GM12801 (cell line): ENCODE results near the gene FANCB.

ENCODE experiments used
- CTCF ChIP-seq: IDR thresholded peaks from one replicate; pipeline ENCODE4 v1.5.1; 2011; ENCODE audit warnings: control low read depth; ENCODE audit not compliant: insufficient read length; ENCODE audit errors: extremely low read depth

FANCB gene

GRCh38 chrX:14872851-14873675 lies at the start of gene FANCB, which contains the start of gene MOSPD2:
FANCB (minus strand) TSS chrX:14873069; CDS start chrX:14865510, 7,559 bp downstream.
MOSPD2 (plus strand) TSS chrX:14873421; CDS start chrX:14873529, 108 bp downstream.
- TF ChIP-seq CTCF, result no peak

GRCh38 chrX:14922437-14922836 lies 49.6 kb upstream of the FANCB start:
- TF ChIP-seq CTCF, result no peak

GRCh38 chrX:14920196-14920595 lies 47.3 kb upstream of the FANCB start:
- TF ChIP-seq CTCF, result no peak

GRCh38 chrX:14919407-14919806 lies 46.5 kb upstream of the FANCB start:
- no peak for TF ChIP-seq CTCF

- no peak for TF ChIP-seq CTCF
Measured at GRCh38 chrX:14916017-14916674, 43.3 kb upstream of the FANCB start.

- TF ChIP-seq CTCF, result no peak
Measured at GRCh38 chrX:14915596-14915995, 42.7 kb upstream of the FANCB start.

GRCh38 chrX:14913241-14913640 lies 40.4 kb upstream of the FANCB start:
- no peak for TF ChIP-seq CTCF
